DND-41 (cell line): ENCODE results near the gene MLF2.

Experiments
- ATAC-seq: fragments of 200-7000 bp; cut with Tn5 transposase; 3 replicates; pipeline ENCODE4 v1.9.1; 2021; ENCODE audit warnings: low read depth; ENCODE audit not compliant: insufficient read depth
- DNase-seq: peaks from one replicate; pipeline ENCODE4 v3.0.0-alpha.2; 2020
- H2AFZ ChIP-seq: 2 replicates; pipeline ENCODE4 v1.6.0; 2012; ENCODE audit warnings: low read depth, low read length
- H3K27ac ChIP-seq: 2 replicates; pipeline ENCODE4 v1.5.1; 2012; ENCODE audit warnings: low read length, inconsistent platforms
- H3K27me3 ChIP-seq: fragments of 200-600 bp; sonication (generic); 2 replicates; pipeline ENCODE4 v1.6.0; 2012; ENCODE audit warnings: low read length, mild to moderate bottlenecking, inconsistent platforms; ENCODE audit not compliant: insufficient read depth, poor library complexity
- H3K36me3 ChIP-seq: 2 replicates; pipeline ENCODE4 v1.5.1; 2012; ENCODE audit warnings: low read length, inconsistent platforms; ENCODE audit not compliant: insufficient read depth
- H3K4me1 ChIP-seq: 2 replicates; pipeline ENCODE4 v1.5.1; 2012; ENCODE audit warnings: mild to moderate bottlenecking, low read length; ENCODE audit not compliant: insufficient read depth
- H3K4me2 ChIP-seq: 2 replicates; pipeline ENCODE4 v1.6.0; 2012; ENCODE audit warnings: mild to moderate bottlenecking, moderate library complexity, low read length, inconsistent platforms; ENCODE audit not compliant: insufficient read depth
- H3K4me3 ChIP-seq, 2 experiments: fragments of 200-600 bp in 1 of 2; shearing (Covaris generic) in 1 of 2; 2 replicates each; pipeline ENCODE4 v1.5.1; 2012 to 2016; ENCODE audit warnings: inconsistent platforms in 2 of 2, low read length in 2 of 2, mild to moderate bottlenecking in 2 of 2, low read depth in 1 of 2, moderate library complexity in 1 of 2
- H3K79me2 ChIP-seq: 2 replicates; pipeline ENCODE4 v1.6.0; 2012; ENCODE audit warnings: low read length, inconsistent platforms; ENCODE audit not compliant: insufficient read depth
- H3K9ac ChIP-seq: 2 replicates; pipeline ENCODE4 v1.6.0; 2012; ENCODE audit warnings: low read depth, mild to moderate bottlenecking, inconsistent platforms, low read length, moderate library complexity
- H3K9me3 ChIP-seq: 2 replicates; pipeline ENCODE4 v1.5.1; 2012; ENCODE audit warnings: low read length, moderate library complexity, mild to moderate bottlenecking, inconsistent platforms; ENCODE audit not compliant: insufficient read depth, severe bottlenecking
- H4K20me1 ChIP-seq: 2 replicates; pipeline ENCODE4 v1.6.0; 2012; ENCODE audit warnings: low read length; ENCODE audit not compliant: insufficient read depth
- CTCF ChIP-seq: IDR thresholded peaks from 2 replicates; pipeline ENCODE4 v1.5.1; 2012; ENCODE audit warnings: borderline replicate concordance, low read length, moderate library complexity, mild to moderate bottlenecking; ENCODE audit not compliant: poor library complexity, severe bottlenecking; ENCODE audit errors: extremely low read depth
- EZH2 ChIP-seq: IDR thresholded peaks from 3 replicates; pipeline ENCODE4 v1.6.1; 2012; ENCODE audit warnings: borderline replicate concordance, low read depth, mild to moderate bottlenecking, moderate library complexity, low read length, inconsistent platforms; ENCODE audit not compliant: severe bottlenecking

Gene MLF2

GRCh38 chr12:6790496-6791150 is 37.7 kb upstream of the MLF2 start:
- no peak overlapping the region for H3K27ac ChIP-seq
- peaks cover 4% of the 10 kb centered on the region; the same call in 1 of the 2 replicates for H4K20me1 ChIP-seq
- ATAC-seq (0 out of 3 replicates have a peak, but pooled peaks have one; percentile 11), DNase-seq (peak; percentile 33)
- TF ChIP-seq CTCF = no peak
- TF ChIP-seq EZH2 = no peak
- H3K4me1 ChIP-seq = peaks cover 21% of the 10 kb centered on the region
- H3K36me3 ChIP-seq = no peaks in the 10 kb centered on the region
- H2AFZ ChIP-seq = no peak overlapping the region
- H3K4me2 ChIP-seq = no peak overlapping the region
- no peak overlapping the region for H3K9ac ChIP-seq
- no peaks in the 10 kb centered on the region for H3K9me3 ChIP-seq
- H3K27me3 ChIP-seq = peaks cover 40% of the 10 kb centered on the region
- H3K4me3 ChIP-seq = no peak overlapping the region
- H3K79me2 ChIP-seq = no peaks in the 10 kb centered on the region

GRCh38 chr12:6788972-6789924 is 36.3 kb upstream of the MLF2 start, which contains the start of gene CD4:
TSS of gene CD4 (plus strand) at chr12:6789528. CDS start at chr12:6800139, 10,611 bp downstream.
- Histone ChIP-seq H2AFZ (no peak within 1 kb of the TSS; the same call in 1 of the 2 replicates), H3K4me2 (no peak within 1 kb of the TSS), H4K20me1 (peaks cover 4% of the 10 kb centered on the region; the same call in 1 of the 2 replicates)

GRCh38 chr12:6787309-6787708 is 34.4 kb upstream of the MLF2 start:
- TF ChIP-seq EZH2 = no peak
- TF ChIP-seq CTCF = no peak
- Histone ChIP-seq H3K79me2 (no peaks in the 10 kb centered on the region), H3K4me3 (no peak overlapping the region), H2AFZ (no peak overlapping the region), H3K9me3 (no peaks in the 10 kb centered on the region), H3K36me3 (no peaks in the 10 kb centered on the region), H3K9ac (no peak overlapping the region), H3K4me1 (peaks cover 29% of the 10 kb centered on the region), H3K27ac (no peak overlapping the region), H4K20me1 (no peaks in the 10 kb centered on the region; the same call in 1 of the 2 replicates), H3K27me3 (peaks cover 32% of the 10 kb centered on the region), H3K4me2 (no peak overlapping the region)
- DNase-seq = no peak
- no peak for ATAC-seq

More at GRCh38 chr12:6788972-6789924, 36.3 kb upstream of the MLF2 start, which contains the start of gene CD4:
- DNase-seq (peak; percentile 76), ATAC-seq (peak; percentile 69)
- H3K79me2 ChIP-seq = no peaks in the 10 kb centered on the region
- peaks cover 21% of the 10 kb centered on the region for H3K4me1 ChIP-seq
- H3K9me3 ChIP-seq = no peaks in the 10 kb centered on the region
- no peak for TF ChIP-seq CTCF
- no peak within 1 kb of the TSS for H3K27ac ChIP-seq
- no peak within 1 kb of the TSS for H3K4me3 ChIP-seq
- H3K27me3 ChIP-seq = peaks cover 43% of the 10 kb centered on the region
- no peak within 1 kb of the TSS for H3K9ac ChIP-seq
- no peaks in the 10 kb centered on the region for H3K36me3 ChIP-seq
